ENCODE results near the gene UQCC3.

The UQCC3 gene

GRCh38 chr11:62705880-62706849 lies 34.7 kb downstream of the UQCC3 start:
- TF ChIP-seq, protein P1, sequence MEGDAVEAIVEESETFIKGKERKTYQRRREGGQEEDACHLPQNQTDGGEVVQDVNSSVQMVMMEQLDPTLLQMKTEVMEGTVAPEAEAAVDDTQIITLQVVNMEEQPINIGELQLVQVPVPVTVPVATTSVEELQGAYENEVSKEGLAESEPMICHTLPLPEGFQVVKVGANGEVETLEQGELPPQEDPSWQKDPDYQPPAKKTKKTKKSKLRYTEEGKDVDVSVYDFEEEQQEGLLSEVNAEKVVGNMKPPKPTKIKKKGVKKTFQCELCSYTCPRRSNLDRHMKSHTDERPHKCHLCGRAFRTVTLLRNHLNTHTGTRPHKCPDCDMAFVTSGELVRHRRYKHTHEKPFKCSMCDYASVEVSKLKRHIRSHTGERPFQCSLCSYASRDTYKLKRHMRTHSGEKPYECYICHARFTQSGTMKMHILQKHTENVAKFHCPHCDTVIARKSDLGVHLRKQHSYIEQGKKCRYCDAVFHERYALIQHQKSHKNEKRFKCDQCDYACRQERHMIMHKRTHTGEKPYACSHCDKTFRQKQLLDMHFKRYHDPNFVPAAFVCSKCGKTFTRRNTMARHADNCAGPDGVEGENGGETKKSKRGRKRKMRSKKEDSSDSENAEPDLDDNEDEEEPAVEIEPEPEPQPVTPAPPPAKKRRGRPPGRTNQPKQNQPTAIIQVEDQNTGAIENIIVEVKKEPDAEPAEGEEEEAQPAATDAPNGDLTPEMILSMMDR (conservative IDR thresholded peaks at IDR 0.05; ENCODE audit: low read length) = no peak
- TF ChIP-seq EZH2phosphoT487 (IDR thresholded peaks at IDR 0.05; ENCODE audit: borderline replicate concordance) = no peak
- no peaks in the 10 kb centered on the region for H3K9me2 ChIP-seq (replicated peaks; ENCODE audit: low read depth, low read length)
- no peaks in the 10 kb centered on the region for H3K27me3 ChIP-seq (ENCODE audit: insufficient read depth, low read length, poor library complexity, severe bottlenecking)
- H3F3A ChIP-seq (ENCODE audit: low read depth) = peaks cover 6% of the 10 kb centered on the region
- peaks cover 36% of the 10 kb centered on the region for H3K36me3 ChIP-seq (ENCODE audit: insufficient read depth, low read length)
- no peaks in the 10 kb centered on the region for H3K9me3 ChIP-seq (ENCODE audit: insufficient read depth, low read depth, low read length)
- H3K4me2 ChIP-seq (ENCODE audit: low read depth, low read length, poor library complexity, severe bottlenecking) = peak overlapping the region; percentile 86
- H4K20me1 ChIP-seq (ENCODE audit: insufficient read depth, low read length, poor library complexity, severe bottlenecking) = peaks cover 5% of the 10 kb centered on the region
- peaks cover 13% of the 10 kb centered on the region for H3K4me1 ChIP-seq (ENCODE audit: insufficient read depth, low read length, poor library complexity, severe bottlenecking)
- H3K79me2 ChIP-seq (ENCODE audit: insufficient read depth, low read length) = no peaks in the 10 kb centered on the region
- H3K4me3 ChIP-seq (ENCODE audit: low read length, poor library complexity, severe bottlenecking) = peak overlapping the region; percentile 73
- H3K9ac ChIP-seq (ENCODE audit: low read depth, low read length, poor library complexity, severe bottlenecking) = peak overlapping the region; percentile 72
- H2AFZ ChIP-seq (ENCODE audit: low read length) = peak overlapping the region; percentile 37

DNA sequence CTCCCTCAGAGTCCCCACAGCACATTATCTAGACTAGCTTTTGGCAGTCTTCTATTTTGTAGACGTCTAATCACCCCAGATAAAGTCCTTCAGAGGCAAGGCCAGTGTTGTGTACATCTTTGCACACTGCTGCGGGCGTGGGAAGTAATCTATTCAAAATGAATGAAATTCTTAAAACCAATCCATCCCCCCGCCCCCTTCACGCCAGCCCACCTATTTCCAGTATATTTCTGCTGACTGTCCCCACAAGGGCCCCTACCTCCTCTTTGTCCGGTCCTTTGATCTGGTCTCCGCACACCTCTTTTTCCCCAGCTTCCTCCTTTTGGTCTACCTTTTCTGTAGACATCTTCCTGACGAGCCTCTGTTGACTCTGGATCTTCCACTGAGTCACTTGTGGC lies 35.4 kb downstream of the UQCC3 start:
- H3K4me1 ChIP-seq (ENCODE audit: insufficient read depth, low read length, poor library complexity, severe bottlenecking) = peaks cover 13% of the 10 kb centered on the region
- no peaks in the 10 kb centered on the region for H3K9me3 ChIP-seq (ENCODE audit: insufficient read depth, low read depth, low read length)
- H3K4me3 ChIP-seq (ENCODE audit: low read length, poor library complexity, severe bottlenecking) = no peak overlapping the region
- no peak overlapping the region for H3K9ac ChIP-seq (ENCODE audit: low read depth, low read length, poor library complexity, severe bottlenecking)
- peaks cover 9% of the 10 kb centered on the region for H4K20me1 ChIP-seq (ENCODE audit: insufficient read depth, low read length, poor library complexity, severe bottlenecking)
- H3F3A ChIP-seq (ENCODE audit: low read depth) = peaks cover 6% of the 10 kb centered on the region
- H3K36me3 ChIP-seq (ENCODE audit: insufficient read depth, low read length) = peaks cover 42% of the 10 kb centered on the region
- H2AFZ ChIP-seq (ENCODE audit: low read length) = no peak overlapping the region
- TF ChIP-seq, protein P1 (conservative IDR thresholded peaks at IDR 0.05; ENCODE audit: low read length) = no peak
- TF ChIP-seq EZH2phosphoT487 (IDR thresholded peaks at IDR 0.05; ENCODE audit: borderline replicate concordance) = no peak
- no peaks in the 10 kb centered on the region for H3K27me3 ChIP-seq (ENCODE audit: insufficient read depth, low read length, poor library complexity, severe bottlenecking)
- H3K79me2 ChIP-seq (ENCODE audit: insufficient read depth, low read length) = no peaks in the 10 kb centered on the region
- no peaks in the 10 kb centered on the region for H3K9me2 ChIP-seq (replicated peaks; ENCODE audit: low read depth, low read length)
- H3K4me2 ChIP-seq (ENCODE audit: low read depth, low read length, poor library complexity, severe bottlenecking) = no peak overlapping the region

- Histone ChIP-seq H3K9me3 (ENCODE audit: insufficient read depth, low read depth, low read length) (no peaks in the 10 kb centered on the region), H3F3A (ENCODE audit: low read depth) (peaks cover 6% of the 10 kb centered on the region), H3K36me3 (ENCODE audit: insufficient read depth, low read length) (peaks cover 46% of the 10 kb centered on the region), H4K20me1 (ENCODE audit: insufficient read depth, low read length, poor library complexity, severe bottlenecking) (peaks cover 9% of the 10 kb centered on the region), H3K4me1 (ENCODE audit: insufficient read depth, low read length, poor library complexity, severe bottlenecking) (peaks cover 13% of the 10 kb centered on the region), H3K79me2 (ENCODE audit: insufficient read depth, low read length) (no peaks in the 10 kb centered on the region), H3K27me3 (ENCODE audit: insufficient read depth, low read length, poor library complexity, severe bottlenecking) (no peaks in the 10 kb centered on the region), H3K9me2 (replicated peaks; ENCODE audit: low read depth, low read length) (no peaks in the 10 kb centered on the region), H2AFZ (ENCODE audit: low read length) (no peak within 1 kb of the TSS), H3K9ac (ENCODE audit: low read depth, low read length, poor library complexity, severe bottlenecking) (no peak within 1 kb of the TSS), H3K4me2 (ENCODE audit: low read depth, low read length, poor library complexity, severe bottlenecking) (peak within 1 kb of the TSS; percentile 42), H3K4me3 (ENCODE audit: low read length, poor library complexity, severe bottlenecking) (peak within 1 kb of the TSS; percentile 26)
- no peak for TF ChIP-seq EZH2phosphoT487 (IDR thresholded peaks at IDR 0.05; ENCODE audit: borderline replicate concordance)
- TF ChIP-seq, protein P1 (conservative IDR thresholded peaks at IDR 0.05; ENCODE audit: low read length) = no peak
These were observed 35.9 kb downstream of the UQCC3 start, which contains the start of the genes BSCL2 and GNG3 for GRCh38 chr11:62707277-62707861. BSCL2 (minus strand) TSS chr11:62707424; CDS start chr11:62707195, 229 bp downstream. GNG3 (plus strand) TSS chr11:62707676; CDS start chr11:62708296, 620 bp downstream.

All from Loucy (cell line).